Esophagus muscularis mucosa (tissue), 4 donors: ENCODE results near the gene RAD51B. TPM values are rescaled to one million over a fixed set of nuclear protein-coding genes. Genes with fewer than 3 reads are reported as not detected.

Experiments
- DNase-seq: peaks from one replicate; pipeline ENCODE4 v3.0.0-alpha.2; 2017; ENCODE audit errors: extremely low spot score
- H3K27ac ChIP-seq, 4 donors: fragments of 200-600 bp; sonication (generic); replicated peaks in 1 of 4; 1 replicate in 3 of 4; 2 replicates in 1 of 4; pipeline ENCODE4 v1.5.1; 2016 to 2019; ENCODE audit warnings: mild to moderate bottlenecking in 1 of 4
- H3K27me3 ChIP-seq, 4 donors: fragments of 200-600 bp; sonication (generic); one replicate each; pipeline versions ENCODE4 v1.5.1 to v1.6.0; 2016 to 2019
- H3K36me3 ChIP-seq, 4 donors: fragments of 200-600 bp; sonication (generic); one replicate each; pipeline ENCODE4 v1.5.1; 2016 to 2019
- H3K4me1 ChIP-seq, 4 donors: fragments of 200-600 bp; sonication (generic); one replicate each; pipeline ENCODE4 v1.5.1; 2016 to 2019
- H3K4me3 ChIP-seq, 4 donors: fragments of 200-600 bp; sonication (generic); 1 replicate in 2 of 4; 2 replicates in 2 of 4; pipeline ENCODE4 v1.5.1; 2016 to 2019; ENCODE audit warnings: mild to moderate bottlenecking in 4 of 4, moderate library complexity in 1 of 4
- H3K9me3 ChIP-seq, 4 donors: fragments of 200-600 bp; sonication (generic); 1 replicate in 3 of 4; 2 replicates in 1 of 4; pipeline ENCODE4 v1.5.1; 2016 to 2019
- EP300 ChIP-seq: sonication (generic); formaldehyde crosslinking; IDR thresholded peaks from one replicate; pipeline ENCODE4 v1.6.1; 2017; ENCODE audit warnings: antibody characterized with exemption
- POLR2A ChIP-seq: fragments of 450-650 bp; IDR thresholded peaks from one replicate; pipeline ENCODE4 v1.6.1; 2017; ENCODE audit warnings: antibody characterized with exemption, moderate library complexity, mild to moderate bottlenecking, low read depth
- POLR2AphosphoS5 ChIP-seq, 2 donors: sonication (generic); formaldehyde crosslinking; IDR thresholded peaks; one replicate each; pipeline ENCODE4 v1.6.1; 2017; ENCODE audit warnings: antibody characterized with exemption in 2 of 2
- WGBS: methylation state at CpG from one replicate; pipeline ENCODE4 v1.1.5; 2018; 5-methylcytosine and 5-hydroxymethylcytosine counted together
- intact Hi-C: fragments of 100-400 bp; cut with DNase I; formaldehyde crosslinking; loops from one replicate; pipeline ENCODE4 v1.15.1; 2023
- total RNA-seq, 4 donors: library from RNA; depleted of rRNA; stranded (reverse); fragments of >200 nt; gene quantifications; one replicate each; pipeline versions ENCODE4 v1.1.0 to v1.2.1, GENCODE V29; 2016
- TF ChIP-seq, protein P1 (sequence below), 3 experiments: fragments of 200-600 bp in 2 of 3; fragments of 450-650 bp in 1 of 3; sonication (generic) in 2 of 3; IDR thresholded peaks; one replicate each; pipeline ENCODE4 v1.5.1; 2017 to 2019; ENCODE audit warnings: antibody characterized with exemption in 3 of 3, mild to moderate bottlenecking in 2 of 3, moderate library complexity in 1 of 3

The RAD51B gene
- total RNA-seq, 4 donors from 2014 or later: 2.8 to 11.1 (median 5.1) TPM

DNA sequence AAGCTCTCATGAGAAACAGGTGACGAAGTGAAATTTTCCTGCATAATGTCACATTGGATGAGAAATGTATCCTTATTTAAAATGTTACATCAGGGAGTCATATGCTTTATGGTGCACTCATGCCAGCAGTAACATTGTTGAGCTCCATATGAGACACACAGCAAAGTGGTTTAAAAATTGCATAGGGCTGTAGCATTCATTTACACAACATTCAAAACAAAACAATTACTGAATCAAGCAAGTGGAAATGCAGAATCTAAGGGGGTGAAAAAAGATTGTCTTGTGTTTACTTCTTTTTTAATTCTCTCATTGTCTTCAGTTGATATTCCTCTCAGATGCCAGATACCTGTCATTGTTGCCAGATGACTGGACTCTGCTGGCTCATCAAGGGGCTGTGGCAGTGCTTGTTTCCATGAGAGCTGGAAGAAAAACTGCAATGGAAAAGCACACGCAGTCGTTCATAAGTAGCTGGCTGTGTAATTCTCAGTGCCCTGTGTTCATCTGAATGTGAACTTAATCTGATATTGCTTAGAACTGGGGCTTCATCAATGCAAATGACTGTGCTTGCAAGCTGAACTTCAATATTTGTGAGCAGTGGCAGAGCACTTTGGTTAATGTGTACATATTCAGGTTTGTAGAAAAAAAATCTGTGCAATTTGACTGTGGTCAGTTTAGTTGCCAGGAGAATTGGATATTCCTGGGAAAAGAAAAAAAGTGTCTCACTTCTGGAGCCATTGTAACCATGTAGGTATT lies 305.6 kb downstream of the RAD51B start:
- intact Hi-C loops: no loop called here
- Histone ChIP-seq H3K36me3 (no peaks in the 10 kb centered on the region), H3K27ac (peak overlapping the region; percentile 56 to 74 (median 68)), H3K9me3 (peaks cover 0 to 6% (median 0%) of the 10 kb centered on the region in 4 donors), H3K4me3 (no peak overlapping the region), H3K27me3 (no peaks in the 10 kb centered on the region), H3K4me1 (peaks cover 7 to 37% (median 25%) of the 10 kb centered on the region in 4 donors)
- DNase-seq: no peak
- TF ChIP-seq POLR2A: no peak
- TF ChIP-seq, protein P1, sequence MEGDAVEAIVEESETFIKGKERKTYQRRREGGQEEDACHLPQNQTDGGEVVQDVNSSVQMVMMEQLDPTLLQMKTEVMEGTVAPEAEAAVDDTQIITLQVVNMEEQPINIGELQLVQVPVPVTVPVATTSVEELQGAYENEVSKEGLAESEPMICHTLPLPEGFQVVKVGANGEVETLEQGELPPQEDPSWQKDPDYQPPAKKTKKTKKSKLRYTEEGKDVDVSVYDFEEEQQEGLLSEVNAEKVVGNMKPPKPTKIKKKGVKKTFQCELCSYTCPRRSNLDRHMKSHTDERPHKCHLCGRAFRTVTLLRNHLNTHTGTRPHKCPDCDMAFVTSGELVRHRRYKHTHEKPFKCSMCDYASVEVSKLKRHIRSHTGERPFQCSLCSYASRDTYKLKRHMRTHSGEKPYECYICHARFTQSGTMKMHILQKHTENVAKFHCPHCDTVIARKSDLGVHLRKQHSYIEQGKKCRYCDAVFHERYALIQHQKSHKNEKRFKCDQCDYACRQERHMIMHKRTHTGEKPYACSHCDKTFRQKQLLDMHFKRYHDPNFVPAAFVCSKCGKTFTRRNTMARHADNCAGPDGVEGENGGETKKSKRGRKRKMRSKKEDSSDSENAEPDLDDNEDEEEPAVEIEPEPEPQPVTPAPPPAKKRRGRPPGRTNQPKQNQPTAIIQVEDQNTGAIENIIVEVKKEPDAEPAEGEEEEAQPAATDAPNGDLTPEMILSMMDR (IDR thresholded peaks at IDR 0.05): no peak
- TF ChIP-seq EP300: no peak
- peak in 1 of 2 donors; percentile 67 for TF ChIP-seq POLR2AphosphoS5 (IDR thresholded peaks at IDR 0.05)
- 20% methylated on average over 3 of the region's 3 CpGs for WGBS

DNA sequence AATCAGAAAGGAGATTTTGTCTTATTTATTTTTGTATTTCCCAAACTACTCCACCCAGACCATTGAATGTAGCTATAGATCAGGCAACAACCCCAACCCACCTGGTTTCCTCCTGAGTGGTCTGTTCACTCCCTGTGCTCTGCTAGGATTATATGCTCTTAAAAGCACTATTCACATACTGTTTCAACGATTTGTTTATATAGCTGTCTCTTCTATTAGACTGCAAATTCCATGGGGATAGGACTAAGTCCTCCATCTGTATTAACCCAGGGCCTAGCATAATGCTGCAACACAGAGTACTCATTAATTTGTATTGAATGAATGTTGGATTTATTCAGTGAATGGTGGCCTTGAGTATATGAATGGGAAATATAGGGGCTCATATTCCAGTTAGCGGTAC lies 307.6 kb downstream of the RAD51B start:
- no peaks in the 10 kb centered on the region for H3K27me3 ChIP-seq
- H3K9me3 ChIP-seq: no peaks in the 10 kb centered on the region
- 62% methylated on average over 2 of the region's 2 CpGs for WGBS
- TF ChIP-seq POLR2A: no peak
- no peak for TF ChIP-seq EP300
- TF ChIP-seq POLR2AphosphoS5 (IDR thresholded peaks at IDR 0.05): no peak
- TF ChIP-seq, protein P1 (IDR thresholded peaks at IDR 0.05): no peak
- no peak for DNase-seq
- no peaks in the 10 kb centered on the region for H3K36me3 ChIP-seq
- peak overlapping the region; percentile 10 to 69 (median 53) for H3K27ac ChIP-seq
- H3K4me1 ChIP-seq: peaks cover 7 to 43% (median 29%) of the 10 kb centered on the region in 4 donors
- intact Hi-C loops: no loop called here
- no peak overlapping the region for H3K4me3 ChIP-seq

DNA sequence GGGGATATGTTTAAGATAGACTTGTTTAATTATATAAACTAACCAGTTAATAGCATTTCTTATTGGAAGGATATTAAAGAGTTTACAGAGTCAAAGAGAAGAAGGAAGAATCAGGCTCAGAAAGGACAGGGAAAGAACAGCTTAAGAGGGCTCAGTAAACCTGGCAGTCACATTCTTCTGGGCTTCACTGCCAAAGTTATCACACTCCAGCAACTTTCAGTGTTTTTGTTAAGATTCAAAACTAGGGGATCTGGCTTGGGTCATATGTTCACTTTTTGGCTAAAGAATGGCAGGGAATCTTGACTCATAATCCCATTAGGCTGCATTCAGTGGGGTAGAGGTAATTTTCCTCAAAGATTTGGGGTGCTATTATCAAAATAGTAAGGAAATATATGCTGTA lies 312.3 kb downstream of the RAD51B start:
- Histone ChIP-seq H3K36me3 (no peaks in the 10 kb centered on the region), H3K4me1 (peaks cover 0 to 37% (median 15%) of the 10 kb centered on the region in 4 donors), H3K27me3 (no peaks in the 10 kb centered on the region), H3K9me3 (no peaks in the 10 kb centered on the region), H3K27ac (peak overlapping the region in 2 of 4 donors; percentile 14 to 43), H3K4me3 (no peak overlapping the region)
- no peak for DNase-seq
- intact Hi-C loops: loop anchor here (10.0 kb wide), 1 partner anchor 97 kb away; no protein-coding TSS in a partner anchor
- no peak for TF ChIP-seq POLR2AphosphoS5 (IDR thresholded peaks at IDR 0.05)
- no peak for TF ChIP-seq EP300
- TF ChIP-seq POLR2A: no peak
- TF ChIP-seq, protein P1 (IDR thresholded peaks at IDR 0.05): no peak

DNA sequence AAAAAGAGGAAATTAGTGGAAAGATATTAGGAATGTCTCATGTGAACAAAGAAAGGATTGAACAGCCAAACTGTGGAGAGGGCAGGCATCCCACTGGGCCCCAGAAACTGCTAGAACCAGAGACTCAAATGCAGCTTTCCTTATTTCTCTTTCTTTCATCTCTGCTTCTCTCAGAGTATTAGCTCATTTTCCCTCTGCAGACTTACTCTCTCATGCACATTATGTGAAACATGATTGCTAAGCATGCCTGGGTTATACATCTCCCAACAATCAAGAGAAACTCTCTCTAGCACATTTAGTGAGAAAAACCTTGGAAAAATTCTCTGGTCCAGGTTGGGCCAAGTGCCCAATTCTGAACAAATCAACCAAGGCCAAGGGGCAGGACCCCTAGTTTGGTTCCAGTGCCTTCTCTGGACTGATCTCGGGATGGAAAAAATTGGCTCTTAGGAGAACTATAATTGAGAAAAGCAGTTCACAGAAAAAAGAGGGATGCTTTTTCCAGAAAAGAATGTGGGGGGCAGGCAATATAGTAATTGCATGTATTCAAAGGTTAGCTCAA lies 313.1 kb downstream of the RAD51B start:
- 72% methylated on average over 1 of the region's 1 CpG for WGBS
- DNase-seq: no peak
- Histone ChIP-seq H3K27me3 (no peaks in the 10 kb centered on the region), H3K27ac (peak overlapping the region in 2 of 4 donors; percentile 14 to 43), H3K36me3 (no peaks in the 10 kb centered on the region), H3K9me3 (no peaks in the 10 kb centered on the region), H3K4me1 (peaks cover 1 to 34% (median 17%) of the 10 kb centered on the region in 4 donors), H3K4me3 (no peak overlapping the region)
- intact Hi-C loops: loop anchor here (10.0 kb wide), 1 partner anchor 98 kb away; no protein-coding TSS in a partner anchor
- no peak for TF ChIP-seq EP300
- no peak for TF ChIP-seq POLR2A

DNA sequence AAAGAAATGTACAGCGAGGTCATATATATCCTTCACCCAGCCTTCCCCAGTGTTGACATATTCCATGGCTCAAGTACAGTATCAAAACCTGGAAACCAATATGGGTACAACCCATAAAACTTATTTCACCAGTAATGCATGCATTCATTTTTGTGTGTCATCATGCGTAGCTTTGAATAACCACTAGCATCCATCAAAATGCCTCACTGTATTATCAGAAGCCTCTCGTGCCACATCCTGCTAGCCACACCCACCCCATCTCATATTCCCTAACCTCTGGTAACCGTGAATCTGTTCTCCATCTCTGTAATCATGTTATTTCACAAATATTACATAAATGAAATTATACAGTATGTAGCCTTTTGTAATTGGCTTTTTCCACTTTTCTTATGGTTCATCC lies 314.3 kb downstream of the RAD51B start:
- TF ChIP-seq POLR2A: no peak
- no peak for TF ChIP-seq POLR2AphosphoS5 (IDR thresholded peaks at IDR 0.05)
- TF ChIP-seq EP300: no peak
- WGBS: 93% methylated on average over 4 of the region's 4 CpGs

More for the DNA sequence above, 314.3 kb downstream of the RAD51B start:
- Histone ChIP-seq H3K4me1 (peaks cover 6 to 44% (median 28%) of the 10 kb centered on the region in 4 donors), H3K9me3 (no peaks in the 10 kb centered on the region), H3K4me3 (no peak overlapping the region), H3K27me3 (no peaks in the 10 kb centered on the region), H3K36me3 (no peaks in the 10 kb centered on the region), H3K27ac (no peak overlapping the region)
- intact Hi-C loops: loop anchor here (10.0 kb wide), 1 partner anchor 99 kb away; no protein-coding TSS in a partner anchor
- no peak for DNase-seq
